ENCODE measurements around the gene MTTP. TPM values are rescaled to one million over a fixed set of nuclear protein-coding genes. Genes with fewer than 3 reads are reported as not detected.
"Not testable (repeated sequence)": the region's sequence is repeated elsewhere in the genome, so short reads cannot be mapped to it uniquely, and the experiment has no call there.

MTTP gene
- total RNA-seq = 1 to 10 TPM in 1 of 2 donors, not detected in 1; 1.6 TPM
- long read RNA-seq = 0 reads

DNA sequence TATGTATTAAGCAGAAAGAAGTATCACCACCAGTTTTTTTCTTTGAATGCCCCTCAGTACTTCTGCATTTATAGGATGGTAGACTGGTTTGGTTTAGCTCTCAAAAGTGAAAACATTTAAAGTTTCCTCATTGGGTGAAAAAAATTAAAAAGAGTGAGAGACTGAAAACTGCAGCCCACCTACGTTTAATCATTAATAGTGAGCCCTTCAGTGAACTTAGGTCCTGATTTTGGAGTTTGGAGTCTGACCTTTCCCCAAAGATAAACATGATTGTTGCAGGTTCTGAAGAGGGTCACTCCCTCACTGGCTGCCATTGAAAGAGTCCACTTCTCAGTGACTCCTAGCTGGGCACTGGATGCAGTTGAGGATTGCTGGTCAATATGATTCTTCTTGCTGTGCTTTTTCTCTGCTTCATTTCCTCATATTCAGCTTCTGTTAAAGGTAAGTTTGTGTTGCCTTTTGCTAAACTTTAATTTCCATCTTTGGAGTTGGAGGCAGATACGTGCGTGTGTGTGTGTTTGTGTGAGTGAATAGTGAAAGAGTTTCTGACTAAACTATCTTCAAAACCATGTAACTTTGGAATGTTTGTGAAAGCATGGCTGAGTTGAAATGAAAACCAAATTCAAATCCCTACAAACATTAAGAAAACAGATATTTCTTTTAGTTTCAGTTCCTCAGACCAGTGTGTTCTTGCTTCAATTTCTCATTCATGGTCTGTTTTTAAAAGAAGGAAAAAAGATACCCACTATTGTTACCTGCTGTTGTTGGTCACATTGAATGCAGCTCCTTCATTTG lies at the start of gene MTTP:
TSS of gene MTTP (plus strand) at position 295 of the 795 bp plus-strand sequence. CDS start at position 381, 86 bp downstream.
- DNase-seq (no peak), ATAC-seq (no peak)
- intact Hi-C loops (cut with DNase I, micrococcal nuclease) = no loop called here

DNA sequence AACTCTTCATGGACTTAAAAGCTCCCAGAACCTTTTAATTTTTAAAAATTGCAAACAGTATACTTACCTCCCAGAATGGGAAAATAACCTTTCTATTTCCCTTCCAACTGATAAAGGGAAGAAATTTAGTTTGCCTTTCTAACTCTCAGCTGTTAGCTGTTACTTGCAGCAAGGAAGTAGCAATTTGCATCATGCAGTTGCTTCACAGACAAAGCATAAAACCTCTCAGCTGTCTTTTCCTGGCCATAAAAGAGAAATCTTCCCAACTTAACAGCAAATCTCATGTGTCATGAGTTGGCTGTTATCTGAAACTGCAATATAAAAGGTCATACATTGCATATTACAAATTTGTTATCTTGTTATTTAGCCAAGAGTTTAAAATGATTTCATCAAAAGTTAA lies 45.4 kb upstream of the MTTP start:
- DNase-seq (no peak), ATAC-seq (no peak)
- intact Hi-C loops (cut with DNase I, micrococcal nuclease) = no loop called here

DNA sequence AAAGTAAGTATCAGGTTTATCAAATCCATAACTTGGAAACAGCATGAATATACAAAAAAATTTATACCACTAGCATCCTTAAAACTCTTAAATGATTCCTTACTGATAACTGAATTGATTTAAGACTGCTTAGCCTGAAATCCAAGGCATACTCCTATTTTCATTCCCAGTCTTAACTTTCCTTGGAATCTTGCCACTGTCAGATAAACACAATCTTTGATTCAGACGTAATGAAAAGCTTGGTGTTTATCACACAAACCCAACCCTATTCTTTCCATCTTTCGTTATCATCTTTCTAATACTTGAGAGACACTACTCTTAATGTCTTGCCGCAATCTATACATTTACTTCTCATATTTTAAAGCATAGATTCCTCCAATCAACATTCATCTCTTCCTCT lies 44.7 kb upstream of the MTTP start:
- DNase-seq (no peak), ATAC-seq (no peak)
- intact Hi-C loops (cut with DNase I, micrococcal nuclease) = no loop called here

DNA sequence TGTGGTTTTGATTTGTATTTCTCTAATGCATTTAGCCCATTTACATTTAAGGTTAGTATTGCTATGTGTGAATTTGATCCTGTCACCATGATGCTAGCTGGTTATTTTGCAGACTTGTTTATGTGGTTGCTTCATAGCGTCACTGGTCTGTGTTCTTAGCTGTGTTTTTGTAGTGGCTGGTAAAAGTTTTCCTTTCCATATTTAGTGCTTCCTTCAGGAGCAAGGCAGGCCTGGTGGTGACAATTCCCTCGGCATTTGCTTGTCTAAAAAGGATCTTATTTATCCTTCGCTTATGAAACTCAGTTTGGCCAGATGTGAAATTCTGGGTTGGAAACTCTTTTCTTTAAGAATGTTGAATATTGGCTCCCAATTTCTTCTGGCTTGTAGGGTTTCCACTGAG lies 39.9 kb upstream of the MTTP start:
- intact Hi-C loops (cut with DNase I, micrococcal nuclease); DNase-seq; ATAC-seq: not testable (repeated sequence)

DNA sequence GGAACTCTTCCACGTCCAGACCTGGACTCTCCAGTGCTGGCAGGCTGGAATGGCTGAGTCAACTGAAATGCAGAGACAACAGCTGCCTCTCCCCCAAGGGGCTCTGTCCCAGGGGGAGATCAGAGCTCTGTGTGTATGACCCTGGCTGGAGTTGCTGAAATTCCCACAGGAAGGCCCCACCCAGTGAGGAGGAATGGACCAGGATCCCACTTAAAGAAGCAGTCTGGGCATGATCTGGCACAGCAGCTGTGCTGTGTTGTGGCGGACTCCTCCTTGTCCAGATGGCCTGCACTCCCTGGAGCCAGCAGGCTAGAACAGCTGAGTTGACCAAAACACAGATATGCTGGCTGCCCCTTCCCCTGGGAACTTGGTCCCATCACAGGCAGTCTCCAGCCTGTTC lies 38.4 kb upstream of the MTTP start:
- no peak for DNase-seq
- intact Hi-C loops (cut with DNase I, micrococcal nuclease) = no loop called here
- no peak for ATAC-seq

DNA sequence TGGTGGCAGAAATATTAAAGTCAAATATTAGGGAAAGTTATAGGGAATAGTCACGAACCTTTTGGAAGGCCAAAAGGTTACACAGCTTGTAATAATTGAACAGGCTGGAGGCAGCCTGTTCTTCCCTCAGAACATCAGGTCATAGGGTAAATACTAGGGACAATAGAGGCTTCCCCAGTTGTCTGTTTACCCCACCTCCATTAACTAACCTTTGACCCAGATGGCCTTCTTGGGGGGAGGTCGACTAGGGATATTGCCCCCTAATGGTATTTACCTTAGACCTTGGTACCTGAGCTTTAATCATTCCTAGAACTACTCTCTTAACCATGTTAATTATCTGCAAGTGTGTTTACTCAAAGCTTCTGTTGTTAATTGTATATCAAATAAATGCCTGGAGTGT lies 37.8 kb upstream of the MTTP start:
- ATAC-seq = no peak
- DNase-seq = no peak
- intact Hi-C loops (cut with DNase I, micrococcal nuclease) = no loop called here

DNA sequence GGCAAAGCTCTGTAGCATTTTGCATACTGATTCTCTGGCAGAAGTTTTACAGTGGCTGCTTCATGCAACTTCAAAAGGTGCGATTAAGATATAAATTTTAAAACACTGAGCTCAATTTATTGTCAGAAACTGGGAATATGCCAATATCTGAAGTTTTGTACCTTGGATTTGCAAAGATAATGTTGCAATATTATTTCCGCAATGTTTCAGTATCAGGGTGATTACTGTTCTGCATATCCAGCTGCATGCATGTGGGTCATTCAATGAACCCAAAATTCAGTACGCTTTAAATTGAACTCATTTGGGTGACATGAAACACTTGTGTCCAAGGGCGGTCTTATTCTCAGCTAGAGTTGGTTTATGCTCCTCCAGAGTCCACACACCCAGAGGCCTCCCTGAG lies 37.0 kb upstream of the MTTP start:
- no peak for DNase-seq
- ATAC-seq = no peak

DNA sequence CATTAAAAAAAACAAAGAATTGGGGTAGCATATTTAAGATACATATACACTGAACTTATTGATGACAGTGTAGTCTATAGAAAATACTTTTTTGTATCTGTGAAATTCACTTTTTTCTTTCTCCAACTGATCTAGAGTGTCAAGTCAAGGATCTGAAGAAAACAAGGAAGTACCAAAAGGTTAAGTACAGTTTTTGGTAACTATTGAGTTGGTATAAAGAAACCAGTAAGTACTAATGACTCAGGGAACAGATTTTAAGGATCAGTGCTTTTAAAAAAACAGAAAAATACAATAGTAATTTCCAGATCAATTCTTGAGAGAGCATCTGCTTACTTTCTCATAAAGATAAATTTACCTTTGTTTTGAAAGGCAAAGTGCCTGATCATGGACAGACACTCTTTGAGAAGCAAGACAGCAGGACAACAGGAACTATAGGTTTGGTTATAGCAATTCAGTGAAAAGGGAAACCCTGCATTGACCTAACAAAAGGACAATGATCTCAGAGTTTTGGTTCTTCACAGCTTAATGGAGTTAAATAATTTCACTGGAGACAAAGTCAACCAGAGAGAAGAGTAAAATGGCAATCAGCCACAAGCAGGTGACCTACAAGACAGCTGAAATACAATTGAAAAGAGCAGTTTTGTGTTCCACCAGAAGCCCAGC lies 34.2 kb upstream of the MTTP start:
- DNase-seq (no peak), ATAC-seq (no peak)
- intact Hi-C loops (cut with DNase I, micrococcal nuclease) = no loop called here

More for the DNA sequence above, 37.0 kb upstream of the MTTP start:
- intact Hi-C loops (cut with DNase I, micrococcal nuclease) = no loop called here

DNA sequence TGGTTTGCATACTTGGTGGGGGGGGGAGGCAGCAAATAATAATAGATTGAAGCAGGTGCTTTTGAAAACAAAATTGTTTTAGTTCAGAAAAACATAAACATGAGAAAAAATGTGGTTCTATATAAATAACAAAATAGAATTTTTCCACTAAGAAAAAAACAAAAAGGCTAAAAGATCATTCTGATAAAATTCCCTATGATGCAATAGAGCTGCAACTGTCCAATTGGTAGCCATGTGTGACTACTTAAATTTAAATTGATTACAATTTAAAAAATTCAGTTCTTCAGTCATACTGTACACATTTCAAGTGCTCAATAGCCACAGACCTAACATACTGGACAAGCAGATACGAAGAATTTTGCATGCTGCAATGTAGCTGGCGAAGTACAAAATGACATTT lies 21.8 kb upstream of the MTTP start:
- DNase-seq (no peak), ATAC-seq (no peak)
- intact Hi-C loops (cut with DNase I, micrococcal nuclease) = no loop called here

DNA sequence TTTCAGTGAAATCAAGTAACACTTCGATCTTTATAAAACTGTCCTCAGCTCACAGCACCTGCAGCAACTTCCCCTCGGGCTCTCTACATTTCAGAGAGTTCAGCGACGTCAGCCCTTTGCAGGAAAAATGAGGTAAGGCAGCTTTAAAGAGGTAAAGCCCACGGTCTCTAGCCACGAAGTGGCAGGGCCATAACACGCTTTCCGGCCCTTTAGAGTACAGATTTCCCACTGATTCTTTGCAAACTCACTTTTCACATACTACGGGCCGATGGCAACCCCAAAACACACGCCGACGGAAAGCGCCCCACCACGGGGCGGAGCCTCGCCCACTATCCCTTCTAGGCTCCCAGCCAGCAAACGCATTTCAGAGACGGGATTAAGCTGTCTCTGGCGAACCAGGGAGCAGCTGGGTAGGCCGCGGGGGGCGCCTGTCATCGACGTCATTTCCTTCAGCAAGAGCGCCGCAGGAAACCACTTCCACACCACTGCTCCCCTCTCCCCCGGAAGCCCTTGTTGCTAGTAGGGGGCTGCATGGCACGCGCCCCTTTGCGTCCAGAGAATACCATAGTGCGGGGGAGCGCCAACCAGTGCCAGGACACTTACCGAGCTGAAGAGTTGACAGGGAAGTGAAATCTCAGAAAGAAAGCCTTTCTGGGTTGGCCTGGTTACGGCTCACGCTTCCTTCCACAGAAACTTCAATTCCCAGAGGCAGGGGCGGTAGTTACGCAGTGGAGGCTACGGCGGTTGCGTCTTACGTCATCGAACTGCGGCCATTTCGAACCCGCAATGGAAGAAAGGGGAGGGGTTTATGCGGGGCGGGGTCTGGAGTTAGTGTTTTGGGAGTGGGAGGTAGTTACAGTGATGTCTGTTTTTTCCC lies 11.1 kb upstream of the MTTP start, which contains the start of gene TRMT10A:
TSS of gene TRMT10A (minus strand) at position 730 of the 877 bp plus-strand sequence. CDS start 4,701 bp downstream, outside the sequence.
- peak; percentile 99 for DNase-seq
- intact Hi-C loops (cut with DNase I, micrococcal nuclease) = loop anchor here in 1 of 2 donors (5.0 to 10.0 kb wide), 3 partner anchors 251 to 384 kb away; partner anchors contain the start of genes DAPP1 and DNAJB14
- peak; percentile 96 for ATAC-seq

DNA sequence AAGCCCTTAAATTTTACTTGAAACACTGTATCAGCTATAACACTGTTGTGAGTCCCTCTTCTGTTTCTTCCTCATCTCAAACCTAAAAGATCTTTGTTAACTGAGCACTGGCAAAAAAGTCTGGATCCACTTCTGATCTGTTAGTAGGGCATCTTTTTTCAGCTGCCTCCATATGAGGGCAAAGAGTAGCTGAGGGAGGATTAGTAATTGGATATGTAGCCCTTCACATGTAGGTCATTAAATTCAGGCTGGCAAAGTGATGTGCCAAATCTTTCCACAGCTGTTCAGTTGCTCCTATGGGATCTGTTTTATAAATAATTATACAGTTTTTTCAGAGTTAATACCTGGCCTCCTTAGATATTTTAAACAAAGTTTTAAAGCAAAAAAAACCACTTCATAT lies 9.7 kb upstream of the MTTP start:
- ATAC-seq (no peak), DNase-seq (no peak)
- intact Hi-C loops (cut with DNase I, micrococcal nuclease) = loop anchor here in 1 of 2 donors (5.0 to 10.0 kb wide), 3 partner anchors 250 to 382 kb away; partner anchors contain the start of genes DAPP1 and DNAJB14

DNA sequence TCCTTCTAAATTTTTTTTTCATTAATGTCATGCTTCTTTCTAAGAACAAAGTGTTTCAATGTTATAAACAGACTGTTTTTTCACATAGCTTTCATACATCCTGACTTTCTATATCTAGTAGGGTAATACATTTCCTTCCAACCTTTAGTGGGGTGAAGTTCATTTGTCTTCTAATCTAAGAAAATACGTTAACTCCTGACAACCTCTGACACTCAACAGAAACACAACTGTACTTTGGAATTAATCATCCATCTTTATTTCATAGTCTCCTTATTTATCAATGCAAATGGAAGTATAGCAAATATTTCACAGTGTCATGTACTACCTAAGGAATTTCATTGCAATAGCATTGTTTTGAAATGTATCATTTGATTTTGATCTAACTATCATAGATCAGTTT lies 2.7 kb upstream of the MTTP start:
- intact Hi-C loops (cut with DNase I, micrococcal nuclease) = no loop called here
- ATAC-seq = no peak
- DNase-seq = no peak

DNA sequence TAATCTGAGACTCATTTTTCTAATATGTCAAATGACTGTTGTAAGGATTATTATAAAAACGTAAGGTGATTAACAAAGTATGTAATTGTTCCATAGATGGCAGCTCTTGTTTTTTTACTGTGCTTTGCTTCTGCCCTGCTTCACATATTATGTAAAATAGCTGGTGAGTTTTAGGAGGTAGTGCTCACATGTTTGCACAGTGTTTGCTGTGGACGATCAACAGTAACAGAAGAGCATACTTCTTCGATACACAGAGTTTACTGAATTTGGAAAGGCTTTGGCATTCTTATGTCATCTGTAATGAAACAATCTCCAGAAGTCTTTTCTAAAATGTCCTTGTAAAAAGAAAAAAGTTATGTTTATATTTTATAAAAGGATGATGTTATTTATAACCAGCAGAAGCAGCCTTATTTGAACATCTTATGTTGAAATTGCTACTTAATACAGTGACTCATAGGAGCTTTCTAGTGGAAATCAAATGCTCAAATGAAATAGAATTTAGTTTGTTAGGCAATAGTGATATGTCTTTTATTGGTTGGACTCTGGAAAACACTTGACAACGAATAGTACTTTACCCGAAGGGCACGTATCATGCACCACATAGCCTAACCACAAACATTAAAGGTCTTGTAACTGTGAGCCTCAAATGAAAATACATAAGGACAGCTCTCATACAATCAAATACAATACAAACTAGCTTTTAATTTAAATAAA lies 1.9 kb upstream of the MTTP start:
- intact Hi-C loops (cut with DNase I, micrococcal nuclease) = no loop called here
- no peak for ATAC-seq
- DNase-seq = no peak

DNA sequence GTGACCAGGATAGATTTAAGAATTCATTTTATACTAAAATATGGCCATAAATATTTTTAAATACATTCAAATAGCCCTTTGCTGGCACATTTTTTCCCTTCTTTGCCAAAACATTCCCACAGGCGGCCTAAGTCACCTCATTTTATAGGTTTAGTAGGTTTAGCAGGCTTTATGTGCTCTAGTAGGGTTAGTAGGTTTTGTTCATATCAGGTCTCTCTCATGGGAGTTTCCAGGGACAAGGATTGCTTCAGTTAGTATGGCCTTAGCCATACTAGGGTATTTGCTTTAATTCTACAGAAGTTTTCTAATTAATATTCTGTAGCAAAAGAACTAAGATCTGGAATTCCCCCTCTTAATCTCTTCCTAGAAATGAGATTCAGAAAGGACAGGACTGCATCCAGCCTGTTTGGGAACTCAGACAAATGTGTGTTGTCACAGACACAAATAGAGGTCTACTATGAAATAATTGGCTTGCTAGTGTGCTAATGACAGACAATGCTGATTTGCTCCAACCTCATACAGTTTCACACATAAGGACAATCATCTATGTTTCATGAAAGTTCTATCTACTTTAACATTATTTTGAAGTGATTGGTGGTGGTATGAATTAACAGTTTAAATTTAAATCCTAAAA lies 772 bp upstream of the MTTP start:
- ATAC-seq = no peak
- intact Hi-C loops (cut with DNase I, micrococcal nuclease) = no loop called here
- DNase-seq = no peak

DNA sequence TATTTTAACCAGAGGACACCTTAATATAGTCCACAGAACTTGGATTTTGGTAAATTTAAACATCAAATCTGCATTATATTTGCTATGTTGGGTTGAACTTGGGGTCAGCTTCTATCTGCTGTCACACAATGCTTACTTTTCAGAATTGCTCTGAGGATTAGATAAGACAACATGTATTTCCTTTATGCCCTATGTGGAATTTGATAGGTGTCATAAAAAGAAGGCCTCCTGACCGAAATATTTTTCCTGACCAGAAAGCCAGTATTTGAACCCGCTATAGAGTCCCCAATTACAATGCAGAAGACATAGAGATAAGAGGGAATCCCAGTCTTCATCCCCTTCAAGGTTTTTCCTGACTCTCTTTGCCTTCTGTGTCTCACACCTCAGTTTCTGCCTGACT lies 4.1 kb downstream of the MTTP start:
- DNase-seq (no peak), ATAC-seq (peak; percentile 90)
- intact Hi-C loops (cut with DNase I, micrococcal nuclease) = no loop called here

DNA sequence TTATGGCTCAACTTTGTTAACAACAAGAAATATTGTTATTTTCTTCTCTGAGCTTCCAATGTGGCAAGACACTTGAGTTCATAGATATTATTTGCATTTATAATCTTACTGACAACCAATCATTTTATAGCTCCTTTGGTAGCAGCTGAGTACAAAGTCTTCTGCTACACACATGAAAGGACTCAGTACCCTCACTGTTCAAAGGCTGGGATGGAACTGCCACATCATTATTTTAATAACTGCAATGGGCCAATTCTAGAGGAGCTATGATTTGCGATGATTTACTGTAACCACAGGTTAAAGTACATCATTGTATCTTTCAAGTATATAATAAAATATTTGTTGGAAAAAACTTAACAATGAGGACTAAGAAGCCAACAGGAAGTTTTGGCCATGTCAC lies 10.9 kb downstream of the MTTP start:
- ATAC-seq (peak; percentile 44), DNase-seq (no peak)
- intact Hi-C loops (cut with DNase I, micrococcal nuclease) = no loop called here

DNA sequence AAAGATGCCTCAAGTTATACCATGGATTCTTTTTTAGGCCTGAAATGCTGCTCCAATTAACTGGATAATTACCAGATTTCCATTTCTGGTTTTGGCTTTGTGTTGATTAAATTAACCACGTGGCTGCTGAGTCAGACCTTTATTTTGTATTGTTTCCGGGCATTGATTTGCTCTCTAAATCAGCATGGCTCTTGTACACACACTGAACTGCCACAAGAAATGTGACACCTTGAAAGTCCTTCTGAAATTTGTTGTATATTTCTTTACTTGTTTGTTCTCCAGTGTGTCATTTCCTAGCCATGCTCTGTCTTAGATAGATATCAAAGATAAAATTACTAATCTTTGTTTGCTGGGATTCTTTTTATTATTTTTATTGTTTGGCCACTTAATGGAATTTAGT lies 11.7 kb downstream of the MTTP start:
- intact Hi-C loops (cut with DNase I, micrococcal nuclease) = no loop called here
- ATAC-seq (no peak), DNase-seq (no peak)

DNA sequence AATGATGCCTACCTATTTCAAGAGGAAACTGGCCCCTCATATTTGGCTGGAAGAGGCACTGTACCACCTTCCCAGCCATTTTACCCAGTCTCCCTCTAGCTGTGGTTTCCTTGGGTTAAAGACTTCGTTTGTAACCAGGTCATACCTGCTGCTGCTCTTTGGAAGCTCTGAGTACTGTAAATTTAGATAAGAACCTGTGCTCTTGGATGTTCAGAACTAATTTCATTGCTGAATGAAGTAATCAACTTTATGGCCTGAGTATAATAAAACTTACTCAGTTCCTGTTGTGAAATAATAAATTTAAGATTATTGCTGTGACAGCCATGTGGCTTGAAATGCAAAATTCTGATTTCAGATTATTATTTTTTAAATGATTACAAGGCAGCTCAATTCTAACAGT lies 12.2 kb downstream of the MTTP start:
- no peak for DNase-seq
- peak; percentile 97 for ATAC-seq
- intact Hi-C loops (cut with DNase I, micrococcal nuclease) = no loop called here
